Endometrial microvascular endothelial cells (primary cell): Measurements from ENCODE around the gene TRIM28. TPM values are rescaled to one million over a fixed set of nuclear protein-coding genes. Genes with fewer than 3 reads are reported as not detected.
"Not testable (repeated sequence)": the region's sequence is repeated elsewhere in the genome, so short reads cannot be mapped to it uniquely, and the experiment has no call there.

Source experiments
- in situ Hi-C: cut with HindIII; loops from 2 replicates; pipeline ENCODE4 v1.10.0; 2017; ENCODE audit warnings: low sequenced_read_pairs, low pct_unique_long_range_greater_than_20kb; ENCODE audit errors: inconsistent ontology term
- total RNA-seq: library from RNA; depleted of rRNA; stranded (reverse); fragments of >200 nt; gene quantifications from one replicate; pipeline ENCODE4 v1.2.3, GENCODE V29; 2015; ENCODE audit errors: inconsistent ontology term

Gene TRIM28
- total RNA-seq, 1 donor from 2014 or later, result 420 TPM

DNA sequence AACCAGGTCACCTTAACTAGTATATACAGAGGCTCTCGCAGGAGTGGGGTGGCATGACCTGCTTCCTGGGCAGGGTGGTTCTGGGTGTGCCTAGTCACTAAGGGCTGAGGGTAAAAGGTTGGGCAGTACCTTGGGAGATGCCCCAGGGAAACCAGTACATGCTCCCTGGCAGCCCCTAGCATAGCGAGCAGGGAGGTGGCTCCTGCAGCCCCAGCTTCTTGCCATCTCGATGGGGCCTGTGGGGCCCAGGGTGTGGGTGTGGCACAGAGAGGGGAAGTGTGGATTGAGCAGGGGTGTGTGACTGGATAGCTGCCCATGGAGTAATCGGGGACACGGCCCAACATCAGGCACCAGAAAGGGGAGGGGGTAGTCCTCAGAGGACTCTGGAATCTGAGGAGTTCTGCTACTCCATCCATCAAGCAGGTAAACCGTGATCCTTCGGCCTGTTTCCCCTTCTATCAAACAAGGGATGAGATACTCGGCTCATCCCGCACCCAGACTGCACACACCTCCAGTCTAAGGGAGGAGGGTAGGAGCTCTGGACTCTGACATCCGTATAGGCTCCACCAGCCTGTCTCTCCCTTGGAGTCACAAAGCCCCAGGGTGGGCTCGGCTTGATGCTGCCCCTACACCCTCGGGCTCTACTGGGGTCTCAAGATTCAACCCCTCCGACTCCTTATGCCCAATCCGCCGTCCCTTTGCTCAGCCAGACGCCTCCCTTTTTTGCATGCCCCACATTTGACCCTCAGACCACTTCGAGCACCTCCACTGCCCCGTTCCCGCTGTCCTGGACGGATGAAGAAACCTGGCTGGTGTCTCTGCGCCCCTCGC is 25.4 kb upstream of the TRIM28 start:
- in situ Hi-C loops, result no loop called here

DNA sequence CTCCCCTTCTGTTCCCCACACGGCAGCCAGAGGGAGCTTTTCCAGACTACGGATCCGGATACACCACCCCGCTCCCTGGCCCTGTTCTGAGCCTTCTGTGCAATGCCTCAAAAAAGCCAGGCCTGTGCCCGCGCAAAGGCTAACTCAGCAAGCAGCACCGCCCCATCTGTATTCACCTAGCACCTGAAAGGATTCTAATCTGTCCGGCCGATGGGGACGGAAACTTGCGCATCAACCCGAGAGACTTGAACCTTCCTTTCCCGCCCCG is 24.8 kb upstream of the TRIM28 start:
- in situ Hi-C loops, result no loop called here

DNA sequence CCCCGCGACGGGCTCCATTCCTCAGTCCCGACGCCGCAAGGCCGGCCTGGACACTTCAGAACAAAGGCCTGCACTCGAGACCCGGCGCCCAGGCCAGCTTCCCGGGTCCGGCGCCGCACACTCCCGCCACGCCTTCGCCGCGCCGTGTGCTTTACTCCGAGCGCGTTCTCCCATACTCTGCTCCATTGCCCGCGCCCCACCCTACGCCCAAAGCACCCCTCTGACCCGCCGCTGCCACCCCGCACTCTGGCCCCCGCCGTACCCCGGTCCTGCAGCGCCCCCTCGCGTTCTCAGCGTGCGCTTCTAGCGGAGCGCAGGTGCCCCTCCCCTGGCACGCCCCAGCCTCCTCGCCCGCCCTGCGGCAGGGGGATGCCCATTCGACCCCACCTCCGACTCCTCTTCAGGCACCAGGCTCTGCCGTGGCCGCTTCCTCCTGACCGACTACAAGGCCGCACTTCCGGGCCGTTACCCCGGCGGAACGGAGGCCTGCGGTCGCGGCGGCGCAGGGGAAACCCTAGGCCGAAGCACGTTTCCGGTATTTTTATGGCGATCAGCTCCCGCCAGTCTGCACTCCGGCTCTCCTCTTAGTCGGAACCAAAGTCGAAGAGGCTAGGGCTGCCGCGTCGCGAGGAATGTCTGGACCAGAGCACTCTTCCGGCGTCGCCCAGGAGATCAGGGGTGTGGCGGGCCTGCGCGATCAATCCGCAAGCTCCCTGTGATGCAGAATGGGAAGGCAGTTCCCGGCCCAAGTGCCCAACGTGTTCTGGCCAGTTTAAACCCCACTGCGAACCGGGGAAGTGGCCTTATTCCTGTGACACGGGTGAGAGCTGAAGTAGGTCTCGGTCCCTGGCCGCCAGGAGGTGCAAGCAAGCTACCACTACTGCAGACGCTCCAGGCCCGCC is 24.3 kb upstream of the TRIM28 start, which contains the start of gene ZBTB45:
ZBTB45 (minus strand) TSS at position 456 of the 902 bp plus-strand sequence. CDS start 2,137 bp downstream, outside the sequence.
- in situ Hi-C loops, result no loop called here

DNA sequence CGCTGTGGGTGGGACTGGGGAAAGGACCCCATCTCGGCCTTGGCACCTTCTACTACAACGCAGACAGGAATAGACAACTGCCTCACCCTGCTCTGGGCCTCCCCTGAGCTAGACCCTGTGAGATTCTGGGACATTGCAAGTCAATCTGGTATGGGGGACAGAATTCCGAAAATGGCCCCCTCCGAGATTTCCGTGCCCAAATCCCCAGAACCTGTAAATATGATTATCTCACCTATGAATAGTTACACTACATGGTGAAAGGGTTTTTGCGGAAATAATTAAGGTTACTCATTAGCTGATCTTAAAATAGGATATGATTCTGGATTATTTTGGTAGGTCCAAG is 23.6 kb upstream of the TRIM28 start:
- in situ Hi-C loops, result no loop called here

DNA sequence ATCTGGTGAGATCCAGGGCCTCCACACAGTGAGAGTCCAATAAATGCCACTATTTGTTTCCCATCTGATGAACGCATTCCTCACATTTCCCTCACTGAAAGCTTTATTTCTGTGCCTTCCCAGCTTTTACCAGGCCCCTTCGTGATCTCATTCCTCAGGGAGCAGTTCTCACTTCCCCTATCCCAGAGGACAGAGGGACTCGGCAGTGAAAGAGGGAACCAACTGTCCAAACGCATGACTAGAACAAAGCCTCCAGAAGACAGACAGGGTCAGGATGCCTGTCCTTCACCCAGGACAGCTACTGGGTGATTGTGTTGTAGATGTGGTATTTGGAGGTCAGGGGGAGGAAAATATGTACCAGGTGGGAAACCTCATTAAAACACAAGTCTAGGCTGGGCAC is 22.2 kb upstream of the TRIM28 start:
- in situ Hi-C loops, result no loop called here

DNA sequence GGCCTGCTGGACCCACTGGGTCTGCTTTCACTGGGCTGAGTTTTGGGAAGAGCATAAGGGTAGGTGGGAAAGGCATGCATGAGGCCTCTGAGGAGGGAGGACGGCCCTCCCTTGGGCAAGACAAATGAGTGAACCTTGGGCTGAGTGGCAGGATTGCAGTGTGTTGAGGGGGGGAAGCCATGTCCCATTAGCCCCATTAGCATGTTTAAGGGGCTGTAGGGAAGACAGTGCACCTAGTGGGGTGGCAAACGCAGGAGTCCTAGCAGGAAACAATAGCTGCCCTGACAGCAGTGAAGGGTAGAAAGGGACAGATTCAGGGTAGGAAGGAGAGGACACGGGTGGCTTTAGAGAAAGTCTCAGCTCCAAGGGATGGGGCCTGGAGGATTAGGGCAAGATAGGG is 21.2 kb upstream of the TRIM28 start:
- in situ Hi-C loops, result no loop called here

DNA sequence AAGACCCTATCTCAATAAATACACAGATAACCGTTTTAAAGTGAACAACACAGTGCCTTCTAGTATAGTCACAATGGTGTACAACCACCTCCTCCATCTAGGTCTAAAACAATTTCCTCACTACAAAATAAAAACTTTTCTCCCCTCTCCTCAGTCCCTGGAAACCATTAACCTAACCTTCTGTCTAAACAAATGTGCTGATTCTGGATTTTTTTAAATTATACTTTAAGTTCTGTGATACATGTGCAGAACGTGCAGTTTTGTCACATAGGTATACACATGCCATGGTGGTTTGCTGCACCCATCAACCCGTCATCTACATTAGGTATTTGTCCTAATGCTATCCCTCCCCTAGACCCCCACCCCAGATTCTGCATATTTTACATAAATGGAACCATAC is 14.5 kb upstream of the TRIM28 start:
- in situ Hi-C loops, result no loop called here

DNA sequence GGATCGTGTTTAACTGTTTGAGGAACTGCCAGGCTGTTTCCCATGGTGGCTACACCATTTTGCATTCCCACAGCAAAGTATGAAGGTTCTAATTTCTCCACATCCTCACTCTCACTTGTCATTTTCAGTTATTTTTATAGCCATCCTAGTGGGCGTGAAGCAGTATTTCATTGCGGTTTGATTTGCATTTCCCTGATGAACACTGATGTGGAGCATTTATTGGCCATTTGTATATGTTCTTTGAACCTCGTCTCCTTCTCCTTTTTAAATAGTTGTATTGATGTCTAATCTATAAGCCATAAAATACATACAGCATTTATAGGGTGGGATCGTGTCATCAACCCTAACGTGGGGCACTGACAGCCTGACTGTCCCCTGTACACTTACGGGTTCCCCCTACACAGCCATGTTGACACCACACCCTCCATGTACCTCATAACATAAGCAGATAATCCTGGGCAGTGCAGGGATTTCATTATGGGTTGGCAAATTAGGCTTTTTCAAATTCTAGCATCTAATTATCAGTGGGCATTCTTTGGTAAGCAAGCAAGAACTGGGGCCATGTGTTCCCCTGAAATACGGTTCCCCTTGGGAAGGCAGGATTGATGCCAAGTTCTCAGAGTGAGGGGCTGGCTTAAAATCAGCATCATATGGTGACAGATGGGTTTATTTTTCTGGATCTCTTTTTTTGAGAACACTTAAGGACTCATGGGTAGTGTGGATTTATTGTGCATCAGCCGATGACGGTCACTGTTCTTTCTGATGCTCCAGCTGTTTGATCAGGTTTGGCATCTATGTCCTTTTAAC is 12.6 kb upstream of the TRIM28 start:
- in situ Hi-C loops, result no loop called here

DNA sequence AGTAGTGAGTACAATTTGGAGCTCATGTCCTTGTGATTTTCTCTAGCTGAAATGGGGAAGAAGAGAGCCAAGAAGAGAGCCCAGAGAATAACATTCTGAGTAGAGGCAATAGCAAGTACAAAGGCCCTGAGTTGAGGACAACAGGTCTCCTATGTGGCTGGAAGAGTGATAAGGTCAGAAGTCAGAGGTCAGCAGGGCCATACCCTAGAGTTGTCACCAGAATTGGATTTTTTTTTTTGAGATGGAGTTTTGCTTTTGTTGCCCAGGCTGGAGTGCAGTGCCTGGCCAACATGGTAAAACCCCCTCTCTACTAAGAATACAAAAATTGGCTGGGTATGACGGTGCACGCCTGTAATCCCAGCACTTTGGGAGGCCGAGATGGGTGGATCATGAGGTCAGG is 8.0 kb upstream of the TRIM28 start:
- in situ Hi-C loops, result no loop called here

DNA sequence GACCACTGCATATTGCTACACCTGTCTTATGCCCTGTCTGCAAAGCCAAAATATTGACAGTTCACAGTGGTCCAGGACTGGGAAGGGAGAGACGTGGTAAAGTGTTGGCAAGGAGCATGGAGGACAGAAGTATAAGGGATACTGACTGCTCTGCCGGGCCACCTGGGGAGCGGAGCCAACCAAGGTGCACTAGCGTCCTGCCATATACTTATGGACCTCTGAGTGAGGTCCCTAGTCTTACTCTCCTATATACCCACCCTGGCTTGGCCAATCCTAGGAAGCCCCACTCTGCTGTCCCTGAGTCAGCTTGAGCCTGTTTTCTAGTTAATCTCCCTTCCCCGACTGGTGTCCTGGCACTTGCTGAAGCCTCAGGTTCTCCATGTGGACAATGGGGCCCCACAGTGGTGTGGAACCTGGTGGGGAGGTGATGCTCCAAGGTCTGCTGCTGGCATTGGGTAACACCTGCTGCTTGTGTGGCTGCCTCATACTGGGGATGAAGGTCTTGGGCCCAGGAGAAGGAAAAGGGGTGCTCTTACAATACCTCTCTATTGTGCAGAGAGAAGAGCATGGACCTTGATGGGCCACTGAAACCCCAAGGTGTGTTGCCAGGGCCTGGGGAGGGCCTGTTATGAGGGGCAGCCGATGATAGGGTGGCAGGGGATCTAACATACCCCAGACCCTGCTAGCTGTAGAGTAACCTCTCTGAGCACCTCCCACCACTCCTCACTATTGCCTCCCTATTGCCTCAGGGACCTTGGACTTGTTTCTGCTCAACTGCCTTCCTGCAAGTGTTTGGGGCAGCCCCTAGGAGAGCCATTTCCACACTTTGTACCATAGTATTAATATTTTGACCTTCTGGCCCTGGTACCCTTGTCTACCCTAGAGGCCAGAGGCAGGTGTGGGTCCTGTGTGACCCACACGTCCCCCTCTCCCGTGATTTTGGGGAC is 6.7 kb upstream of the TRIM28 start:
- in situ Hi-C loops, result no loop called here

DNA sequence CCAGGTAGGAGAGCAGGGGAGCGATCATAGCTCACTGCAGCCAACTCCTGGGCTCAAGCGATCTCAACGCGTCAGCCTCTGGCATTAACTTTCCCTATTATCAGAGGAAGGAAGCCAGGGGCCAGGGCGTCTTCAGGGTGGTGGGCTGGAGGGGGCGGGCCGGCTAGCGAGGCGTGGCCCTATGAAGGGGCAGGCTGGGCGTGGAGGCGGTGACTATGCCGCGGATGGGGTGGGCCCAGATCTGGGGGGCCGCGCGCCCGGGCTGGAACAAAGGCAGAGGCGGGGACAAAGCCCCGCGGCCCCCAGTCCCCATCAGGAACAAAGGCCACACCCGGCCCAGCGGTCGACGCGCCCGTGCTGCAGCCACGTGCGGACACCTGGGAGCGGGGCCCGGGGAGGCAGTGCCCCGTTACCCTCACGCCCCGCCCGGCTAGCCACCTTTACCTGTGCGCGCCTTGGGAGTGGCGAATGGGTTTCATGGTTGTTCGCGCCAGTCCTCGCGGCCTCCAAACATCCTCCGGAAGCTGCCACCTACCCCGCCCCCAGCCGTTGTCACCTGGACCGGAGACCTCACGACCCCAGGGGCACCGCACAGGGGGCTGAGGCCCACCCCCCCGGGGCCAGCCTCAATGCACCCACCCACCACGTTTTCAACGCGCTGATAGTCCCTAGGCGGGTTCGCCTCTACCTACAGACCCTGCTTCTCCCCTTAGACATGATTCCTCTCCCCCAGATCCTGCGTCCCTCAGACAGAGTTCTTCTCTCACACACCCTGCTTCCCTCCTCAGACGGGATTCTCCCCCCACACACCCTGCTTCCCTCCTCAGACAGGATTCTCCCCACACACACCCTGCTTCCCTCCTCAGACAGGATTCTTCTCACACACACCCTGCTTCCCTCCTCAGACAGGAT is 5.4 kb upstream of the TRIM28 start:
- in situ Hi-C loops, result no loop called here

DNA sequence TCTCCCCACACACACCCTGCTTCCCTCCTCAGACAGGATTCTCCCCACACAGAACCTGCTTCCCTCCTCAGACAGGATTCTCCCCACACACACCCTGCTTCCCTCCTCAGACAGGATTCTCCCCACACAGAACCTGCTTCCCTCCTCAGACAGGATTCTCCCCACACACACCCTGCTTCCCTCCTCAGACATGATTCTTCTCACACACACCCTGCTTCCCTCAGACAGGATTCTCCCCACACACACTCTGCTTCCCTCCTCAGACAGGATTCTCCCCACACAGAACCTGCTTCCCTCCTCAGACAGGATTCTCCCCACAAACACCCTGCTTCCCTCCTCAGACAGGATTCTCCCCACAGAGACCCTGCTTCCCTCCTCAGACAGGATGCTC is 4.7 kb upstream of the TRIM28 start:
- in situ Hi-C loops, result not testable (repeated sequence)

DNA sequence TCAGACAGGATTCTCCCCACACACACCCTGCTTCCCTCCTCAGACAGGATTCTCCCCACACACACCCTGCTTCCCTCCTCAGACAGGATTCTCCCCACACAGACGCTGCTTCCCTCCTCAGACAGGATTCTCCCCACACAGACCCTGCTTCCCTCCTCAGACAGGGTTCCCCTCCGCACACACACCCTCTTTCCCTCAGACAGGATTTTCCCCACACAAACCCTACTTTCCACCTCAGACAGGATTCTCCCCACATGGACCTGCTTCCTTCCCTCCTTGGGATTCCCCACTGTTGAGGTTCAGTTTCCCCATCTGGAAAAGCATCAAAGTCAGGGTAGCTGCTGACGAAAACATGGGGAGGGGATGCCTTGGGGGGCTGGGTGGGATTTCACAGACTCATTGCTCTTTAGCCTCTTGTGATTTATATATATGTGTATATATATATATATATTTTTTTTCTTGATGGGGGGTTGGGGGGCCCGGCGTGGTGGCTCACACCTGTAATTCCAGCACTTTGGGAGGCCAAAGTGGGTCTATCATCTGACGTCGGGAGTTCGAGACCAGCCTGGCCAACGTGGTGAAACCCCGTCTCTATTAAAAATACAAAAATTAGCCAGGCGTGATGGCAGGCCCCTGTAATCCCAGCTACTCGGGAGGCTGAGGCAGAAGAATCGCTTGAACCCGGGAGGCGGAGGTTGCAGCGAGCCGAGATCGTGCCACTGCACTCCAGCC is 1.1 kb upstream of the TRIM28 start:
- in situ Hi-C loops, result not testable (repeated sequence)

DNA sequence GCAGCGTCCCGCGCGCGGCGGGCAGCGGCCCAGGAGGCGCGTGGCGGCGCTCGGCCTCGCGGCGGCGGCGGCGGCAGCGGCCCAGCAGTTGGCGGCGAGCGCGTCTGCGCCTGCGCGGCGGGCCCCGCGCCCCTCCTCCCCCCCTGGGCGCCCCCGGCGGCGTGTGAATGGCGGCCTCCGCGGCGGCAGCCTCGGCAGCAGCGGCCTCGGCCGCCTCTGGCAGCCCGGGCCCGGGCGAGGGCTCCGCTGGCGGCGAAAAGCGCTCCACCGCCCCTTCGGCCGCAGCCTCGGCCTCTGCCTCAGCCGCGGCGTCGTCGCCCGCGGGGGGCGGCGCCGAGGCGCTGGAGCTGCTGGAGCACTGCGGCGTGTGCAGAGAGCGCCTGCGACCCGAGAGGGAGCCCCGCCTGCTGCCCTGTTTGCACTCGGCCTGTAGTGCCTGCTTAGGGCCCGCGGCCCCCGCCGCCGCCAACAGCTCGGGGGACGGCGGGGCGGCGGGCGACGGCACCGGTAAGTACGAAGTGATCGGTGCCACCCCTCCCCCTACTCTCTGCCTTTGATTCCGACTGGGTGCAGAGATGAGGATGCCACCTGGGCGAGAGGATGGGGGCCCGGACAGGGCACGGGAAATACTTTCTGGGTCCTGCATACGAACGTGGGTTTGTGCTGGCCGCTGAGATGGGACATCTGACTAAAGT is 874 bp downstream of the TRIM28 start:
- in situ Hi-C loops, result no loop called here

DNA sequence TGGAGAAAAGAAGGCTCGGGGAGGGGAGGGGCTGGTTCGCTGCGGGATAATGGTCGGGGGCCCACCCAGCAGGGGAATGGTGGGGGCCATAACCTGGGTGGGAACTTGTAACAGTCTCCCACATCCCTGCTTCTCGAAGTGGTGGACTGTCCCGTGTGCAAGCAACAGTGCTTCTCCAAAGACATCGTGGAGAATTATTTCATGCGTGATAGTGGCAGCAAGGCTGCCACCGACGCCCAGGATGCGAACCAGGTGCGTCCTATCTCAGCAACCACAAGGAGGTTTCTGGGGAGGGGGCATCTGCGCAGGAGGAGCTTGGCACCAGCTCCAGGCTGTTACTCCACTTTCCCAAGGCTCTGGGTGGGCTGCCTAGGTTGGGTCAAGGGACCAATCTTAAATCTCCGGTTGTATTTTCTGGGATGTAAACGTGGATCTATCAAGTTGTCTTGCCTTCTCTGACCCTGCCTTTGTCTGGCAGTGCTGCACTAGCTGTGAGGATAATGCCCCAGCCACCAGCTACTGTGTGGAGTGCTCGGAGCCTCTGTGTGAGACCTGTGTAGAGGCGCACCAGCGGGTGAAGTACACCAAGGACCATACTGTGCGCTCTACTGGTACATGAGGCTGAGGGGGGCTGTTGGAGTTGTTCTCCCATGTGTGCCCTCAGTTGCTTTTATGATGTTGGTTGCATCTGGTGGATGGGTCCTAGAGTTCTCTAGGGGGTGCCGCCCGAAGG is 1.6 kb downstream of the TRIM28 start:
- in situ Hi-C loops, result no loop called here

DNA sequence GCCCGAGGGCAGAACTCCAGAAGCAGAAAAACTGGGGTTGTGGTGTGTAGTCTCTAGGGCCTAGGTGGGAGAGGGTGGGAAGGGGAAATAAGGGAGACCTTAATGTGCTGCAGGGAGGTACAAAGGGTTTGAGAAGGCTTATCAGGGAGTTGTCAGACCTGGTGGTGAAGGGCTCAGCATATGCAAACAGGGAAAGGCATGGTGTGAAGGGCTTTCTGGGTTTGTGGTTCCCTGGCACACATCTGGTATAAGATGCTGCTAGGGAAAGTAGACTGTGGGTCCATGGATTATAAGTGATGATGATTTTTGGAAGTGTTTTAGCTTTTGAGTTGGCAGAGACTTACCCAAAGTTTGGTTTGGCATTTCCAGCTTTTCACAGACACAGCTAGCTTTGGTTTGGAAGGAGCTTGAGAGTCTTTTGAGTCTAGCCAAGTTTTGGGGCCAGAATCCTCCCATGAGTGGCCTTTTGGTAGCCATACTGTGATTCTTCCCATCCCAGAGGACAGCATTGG is 2.2 kb downstream of the TRIM28 start:
- in situ Hi-C loops, result no loop called here
